Aorta (tissue), 5 donors: ENCODE results near the gene NUP35. TPM values are rescaled to one million over a fixed set of nuclear protein-coding genes. Genes with fewer than 3 reads are reported as not detected.

Experiments
- ATAC-seq: fragments of 200-7000 bp; cut with Tn5 transposase; one replicate; pipeline ENCODE4 v1.9.1; 2022; ENCODE audit warnings: moderate library complexity; ENCODE audit not compliant: low FRiP score
- DNase-seq, 2 donors: peaks; one replicate each; pipeline ENCODE4 v3.0.0-alpha.2; 2020
- H3K27ac ChIP-seq, 2 donors: one replicate each; pipeline ENCODE4 v1.5.1; 2013; ENCODE audit warnings: low read length in 2 of 2, mild to moderate bottlenecking in 2 of 2, moderate library complexity in 2 of 2, control low read depth in 1 of 2, inconsistent platforms in 1 of 2, low read depth in 1 of 2
- H3K27me3 ChIP-seq, 2 donors: one replicate each; pipeline ENCODE4 v1.6.1; 2013; ENCODE audit warnings: control low read depth in 1 of 2, low read length in 1 of 2, mild to moderate bottlenecking in 1 of 2, moderate library complexity in 1 of 2; ENCODE audit not compliant: insufficient read depth in 2 of 2, control insufficient read depth in 1 of 2
- H3K36me3 ChIP-seq, 2 donors: one replicate each; pipeline ENCODE4 v1.6.1; 2013; ENCODE audit warnings: control low read depth in 1 of 2, low read length in 1 of 2, mild to moderate bottlenecking in 1 of 2; ENCODE audit not compliant: insufficient read depth in 2 of 2, control insufficient read depth in 1 of 2
- H3K4me1 ChIP-seq, 2 donors: one replicate each; pipeline ENCODE4 v1.6.1; 2013; ENCODE audit warnings: low read length in 2 of 2, control low read depth in 1 of 2, mild to moderate bottlenecking in 1 of 2, moderate library complexity in 1 of 2; ENCODE audit not compliant: insufficient read depth in 2 of 2, control insufficient read depth in 1 of 2
- H3K4me3 ChIP-seq, 2 donors: one replicate each; pipeline ENCODE4 v1.5.1; 2013; ENCODE audit warnings: low read length in 2 of 2, control low read depth in 1 of 2, mild to moderate bottlenecking in 1 of 2
- H3K9me3 ChIP-seq: one replicate; pipeline ENCODE4 v1.6.1; 2013; ENCODE audit warnings: mild to moderate bottlenecking, low read length; ENCODE audit not compliant: control insufficient read depth
- WGBS, 2 donors: extraction: QIAGEN DNeasy Blood & Tissue Kit; methylation state at CpG; one replicate each; pipeline ENCODE4 v1.1.7; 2013; 5-methylcytosine and 5-hydroxymethylcytosine counted together
- intact Hi-C, 2 donors: fragments of 100-400 bp; cut with DNase I; formaldehyde crosslinking; loops; one replicate each; pipeline versions ENCODE4 v1.14.2 to v1.15.0; 2022
- polyA plus RNA-seq, 2 donors: library from polyadenylated mRNA; stranded (reverse); fragments of 200-250 nt; gene quantifications; one replicate each; pipeline ENCODE4 v1.2.3, GENCODE V29; 2013
- total RNA-seq, 2 donors: library from RNA; stranded (reverse); fragmentation: NEBNext Ultra II Directional; extraction: Animal tissue kit (Norgen Biotek cat#: 25700); gene quantifications; one replicate each; pipeline ENCODE4 v1.2.1, GENCODE V29; 2021
- donor health status: healthy with polysubstance abuse.
- donor health status: Bipolar disorder and iron deficiency.
- donor health status: DM: no; HTN: no; CAD: no.
- donor health status: DM: no; HTN: no; CAD: no.
- donor health status: DM: yes; HTN: yes; CAD: no.

NUP35 gene
- total and polyA plus RNA-seq, 4 donors: 7.1 to 17.0 (median 10.7) TPM

GRCh38 chr2:183185534-183185933 is 61.3 kb downstream of the NUP35 start:
- H3K9me3 ChIP-seq: no peaks in the 10 kb centered on the region
- no peaks in the 10 kb centered on the region for H3K27me3 ChIP-seq
- H3K36me3 ChIP-seq: no peaks in the 10 kb centered on the region
- H3K4me3 ChIP-seq: no peak overlapping the region
- no peak overlapping the region for H3K27ac ChIP-seq
- ATAC-seq (no peak), DNase-seq (no peak)
- no peaks in the 10 kb centered on the region for H3K4me1 ChIP-seq
- intact Hi-C loops: no loop called here

GRCh38 chr2:183186296-183186695 is 62.1 kb downstream of the NUP35 start:
- H3K36me3 ChIP-seq: no peaks in the 10 kb centered on the region
- no peaks in the 10 kb centered on the region for H3K9me3 ChIP-seq
- no peak overlapping the region for H3K4me3 ChIP-seq
- H3K4me1 ChIP-seq: no peaks in the 10 kb centered on the region
- no peaks in the 10 kb centered on the region for H3K27me3 ChIP-seq
- H3K27ac ChIP-seq: no peak overlapping the region
- 54 to 67% methylated on average over 1 of the region's 1 CpG for WGBS, 2 donors
- ATAC-seq (no peak), DNase-seq (no peak)
- intact Hi-C loops: no loop called here

DNA sequence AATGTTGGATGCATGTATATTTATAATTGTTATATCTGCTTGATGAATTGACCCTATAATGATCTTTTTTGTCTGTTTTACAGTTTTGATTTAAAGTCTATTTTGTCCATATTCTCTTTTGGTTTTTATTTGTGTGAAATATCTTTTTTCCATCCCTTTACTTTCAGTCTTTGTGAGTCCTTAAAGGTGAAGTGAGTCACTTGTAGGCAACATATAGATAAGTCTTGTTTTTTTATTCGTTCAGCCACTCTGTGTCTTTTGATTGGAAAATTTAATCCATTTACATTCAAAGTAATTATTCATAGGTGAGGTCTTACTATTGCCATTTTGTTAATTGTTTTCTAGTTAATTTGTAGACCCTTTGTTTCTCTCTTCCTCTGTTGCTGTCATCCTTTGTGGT is 62.5 kb downstream of the NUP35 start:
- Histone ChIP-seq H3K36me3 (no peaks in the 10 kb centered on the region), H3K27ac (no peak overlapping the region), H3K4me3 (no peak overlapping the region), H3K9me3 (no peaks in the 10 kb centered on the region), H3K4me1 (no peaks in the 10 kb centered on the region), H3K27me3 (no peaks in the 10 kb centered on the region)
- ATAC-seq: no peak
- 91 to 93% methylated on average over 1 of the region's 1 CpG for WGBS, 2 donors
- DNase-seq: no peak
- intact Hi-C loops: no loop called here

DNA sequence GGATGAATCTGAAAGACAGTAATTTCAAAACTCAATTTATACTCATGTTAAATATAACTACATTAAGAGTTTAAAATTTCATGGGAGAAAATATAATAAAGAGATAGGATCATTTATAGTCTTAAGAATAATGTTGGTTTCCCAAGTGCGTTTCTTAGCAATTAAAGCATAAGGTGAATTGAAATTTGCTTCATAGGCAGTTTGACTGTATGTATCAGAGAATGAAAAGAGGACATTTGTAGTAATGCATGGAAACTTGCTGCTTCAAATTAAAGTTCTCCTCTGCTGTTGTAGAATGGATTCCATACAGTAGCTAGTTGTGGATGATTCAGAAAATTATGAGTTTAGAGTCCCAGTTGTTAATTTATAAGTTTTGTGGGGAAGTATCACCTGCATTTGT is 68.1 kb downstream of the NUP35 start:
- DNase-seq: no peak
- ATAC-seq: no peak
- Histone ChIP-seq H3K4me3 (no peak overlapping the region), H3K27me3 (no peaks in the 10 kb centered on the region), H3K27ac (no peak overlapping the region), H3K36me3 (no peaks in the 10 kb centered on the region), H3K4me1 (no peaks in the 10 kb centered on the region), H3K9me3 (no peaks in the 10 kb centered on the region)
- intact Hi-C loops: no loop called here
- 89 to 91% methylated on average over 1 of the region's 1 CpG for WGBS, 2 donors

DNA sequence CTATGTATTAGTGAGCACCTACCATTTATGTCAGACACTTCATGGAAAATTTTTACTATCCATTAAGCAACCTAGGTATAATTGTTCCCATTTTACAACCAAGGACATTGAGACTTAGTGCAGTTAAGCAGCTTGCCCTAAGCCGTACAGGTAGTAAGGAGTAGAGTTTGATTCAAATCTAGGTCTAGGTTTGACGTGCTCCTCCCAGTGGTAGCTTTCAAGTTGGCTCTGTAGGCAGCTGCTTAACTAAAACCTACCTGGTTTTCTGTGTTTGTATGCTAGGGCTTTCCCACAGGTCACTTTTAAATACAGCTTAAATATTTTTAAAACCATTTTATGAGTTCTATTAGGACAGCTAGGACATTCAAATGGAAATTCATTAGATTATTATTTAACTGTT is 69.7 kb downstream of the NUP35 start:
- no peaks in the 10 kb centered on the region for H3K9me3 ChIP-seq
- ATAC-seq (no peak), DNase-seq (no peak)
- no peaks in the 10 kb centered on the region for H3K27me3 ChIP-seq
- no peaks in the 10 kb centered on the region for H3K4me1 ChIP-seq
- no peak overlapping the region for H3K27ac ChIP-seq
- intact Hi-C loops: no loop called here
- no peaks in the 10 kb centered on the region for H3K36me3 ChIP-seq
- no peak overlapping the region for H3K4me3 ChIP-seq
- 93 to 95% methylated on average over 2 of the region's 2 CpGs for WGBS, 2 donors

- no peak overlapping the region for H3K27ac ChIP-seq
- H3K9me3 ChIP-seq: no peaks in the 10 kb centered on the region
- no peaks in the 10 kb centered on the region for H3K36me3 ChIP-seq
- no peaks in the 10 kb centered on the region for H3K4me1 ChIP-seq
- DNase-seq (no peak), ATAC-seq (no peak)
- no peaks in the 10 kb centered on the region for H3K27me3 ChIP-seq
- WGBS, 2 donors: 96 to 97% methylated on average over 1 of the region's 1 CpG
- intact Hi-C loops: no loop called here
- H3K4me3 ChIP-seq: no peak overlapping the region
Observed at GRCh38 chr2:183195397-183195796, 71.2 kb downstream of the NUP35 start.

GRCh38 chr2:183195998-183196409 is 71.8 kb downstream of the NUP35 start:
- Histone ChIP-seq H3K4me1 (no peaks in the 10 kb centered on the region), H3K27ac (no peak overlapping the region), H3K9me3 (no peaks in the 10 kb centered on the region), H3K36me3 (no peaks in the 10 kb centered on the region), H3K27me3 (no peaks in the 10 kb centered on the region), H3K4me3 (no peak overlapping the region)
- WGBS, 2 donors: 84 to 91% methylated on average over 1 of the region's 1 CpG
- ATAC-seq (no peak), DNase-seq (no peak)
- intact Hi-C loops: no loop called here

GRCh38 chr2:183204397-183204796 is 80.2 kb downstream of the NUP35 start:
- no peak for ATAC-seq
- H3K4me1 ChIP-seq: peaks cover 0 to 2% of the 10 kb centered on the region in 2 donors
- no peak for DNase-seq
- no peak overlapping the region for H3K27ac ChIP-seq
- intact Hi-C loops: no loop called here
- H3K27me3 ChIP-seq: no peaks in the 10 kb centered on the region
- no peaks in the 10 kb centered on the region for H3K36me3 ChIP-seq
- 92 to 97% methylated on average over 1 of the region's 1 CpG for WGBS, 2 donors
- H3K9me3 ChIP-seq: no peaks in the 10 kb centered on the region
- no peak overlapping the region for H3K4me3 ChIP-seq

- H3K27me3 ChIP-seq: no peaks in the 10 kb centered on the region
- H3K36me3 ChIP-seq: no peaks in the 10 kb centered on the region
- DNase-seq (no peak), ATAC-seq (no peak)
- no peak overlapping the region for H3K4me3 ChIP-seq
- H3K27ac ChIP-seq: no peak overlapping the region
- intact Hi-C loops: no loop called here
- peaks cover 0 to 2% of the 10 kb centered on the region in 2 donors for H3K4me1 ChIP-seq
- H3K9me3 ChIP-seq: no peaks in the 10 kb centered on the region
- 26 to 41% methylated on average over 1 of the region's 1 CpG for WGBS, 2 donors
Observed at GRCh38 chr2:183207110-183207509, 82.9 kb downstream of the NUP35 start.
